Measurements from ENCODE around the gene GCG.

Gene GCG

DNA sequence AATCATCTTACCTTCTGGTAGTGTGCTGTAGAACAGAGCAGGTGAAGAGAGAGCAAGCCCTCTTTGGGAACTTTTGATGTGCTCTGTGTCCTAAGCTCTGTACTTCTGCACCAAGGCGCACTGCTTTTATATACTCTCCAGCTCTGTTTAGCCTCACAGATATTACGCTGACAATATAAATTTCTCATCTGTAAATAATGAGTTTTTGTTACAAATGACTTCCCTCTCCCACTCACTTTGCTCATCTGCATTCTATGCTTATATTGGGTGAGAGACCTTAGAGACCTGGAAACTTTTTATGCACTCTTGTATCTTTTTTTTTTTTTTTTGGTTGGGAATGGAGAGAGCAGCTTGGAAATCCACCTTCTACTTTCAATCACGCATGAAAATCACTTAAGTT lies at the start of gene GCG:
Gene GCG (minus strand): TSS at position 101 of the 400 bp plus-strand sequence. CDS start 3,069 bp downstream, outside the sequence.
- DNase-seq: no peak

- no peak for DNase-seq
These were observed 48.6 kb upstream of the GCG start for GRCh38 chr2:162200636-162201035.

DNA sequence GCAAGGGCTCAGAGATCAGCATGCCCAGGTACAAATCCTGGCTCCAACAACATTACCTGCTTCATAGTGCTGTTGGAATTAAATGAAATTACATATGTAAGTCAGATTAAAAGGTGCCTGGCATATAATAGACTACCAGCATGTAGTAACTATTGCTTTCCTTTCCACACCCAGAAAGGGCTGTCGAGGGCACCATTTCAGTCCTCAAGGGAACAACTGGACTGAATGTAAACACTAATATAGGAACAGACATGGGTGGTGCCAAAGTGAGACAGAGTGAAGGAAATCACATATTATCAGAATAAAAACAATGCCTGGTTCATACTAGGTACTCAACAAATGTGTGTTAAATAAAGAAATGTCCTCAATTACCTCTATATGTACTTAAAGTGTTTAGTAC lies 47.9 kb upstream of the GCG start:
- DNase-seq: no peak

DNA sequence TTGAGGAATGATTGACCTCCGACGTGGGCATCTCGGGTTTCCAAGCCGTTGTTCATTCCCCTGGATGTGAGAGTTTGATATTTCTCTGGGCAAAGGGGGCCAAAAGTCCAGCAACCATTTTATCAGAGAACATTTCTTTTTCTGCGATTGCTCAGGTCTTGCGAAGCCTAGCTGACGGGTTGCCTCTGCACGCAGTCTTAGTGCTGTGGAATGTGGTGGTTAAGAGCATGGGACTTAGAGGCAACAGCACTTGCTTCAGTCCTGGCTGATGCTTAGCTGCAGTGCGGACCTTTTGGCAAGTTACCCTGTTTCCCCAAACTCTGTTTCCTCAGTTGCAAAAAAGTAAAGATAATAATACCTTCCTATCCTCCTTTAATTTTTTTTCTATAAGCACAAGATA lies 46.2 kb upstream of the GCG start:
- DNase-seq: no peak

DNA sequence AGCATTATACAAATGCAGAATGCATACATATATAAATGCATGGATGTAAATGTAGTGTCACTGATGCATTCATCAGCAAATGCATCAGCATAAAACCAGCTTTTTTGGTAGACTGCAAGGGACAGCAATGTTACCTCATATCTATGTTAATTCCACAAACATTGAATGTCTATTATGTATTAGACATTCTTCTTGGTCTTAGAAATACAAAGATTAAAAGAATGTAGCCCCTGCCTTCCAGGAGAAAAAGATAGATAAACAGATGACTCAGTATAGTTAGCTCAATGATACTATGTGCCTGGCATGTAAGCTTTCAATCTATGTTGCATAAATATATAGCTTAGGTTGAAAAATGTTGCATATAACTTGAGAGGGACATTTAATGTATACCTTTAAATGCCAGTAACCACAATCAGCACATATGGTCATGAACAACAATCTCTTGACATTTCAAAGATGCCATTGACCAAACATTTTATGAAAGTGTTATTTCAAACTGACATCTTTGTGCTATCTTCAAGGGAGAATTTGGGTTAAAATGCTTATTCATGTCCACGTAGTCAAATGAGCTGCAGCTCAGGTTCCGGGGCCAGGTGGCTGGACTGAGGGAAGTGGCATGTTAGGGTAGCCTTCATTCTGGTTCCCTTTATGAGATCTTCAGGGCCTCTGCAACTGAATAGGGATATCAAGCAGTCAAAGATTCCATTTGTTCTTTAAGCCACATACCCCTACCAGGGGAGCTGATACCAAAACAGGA lies 45.2 kb upstream of the GCG start:
- DNase-seq: no peak

GRCh38 chr2:162196638-162197037 lies 44.6 kb upstream of the GCG start:
- DNase-seq: no peak

DNA sequence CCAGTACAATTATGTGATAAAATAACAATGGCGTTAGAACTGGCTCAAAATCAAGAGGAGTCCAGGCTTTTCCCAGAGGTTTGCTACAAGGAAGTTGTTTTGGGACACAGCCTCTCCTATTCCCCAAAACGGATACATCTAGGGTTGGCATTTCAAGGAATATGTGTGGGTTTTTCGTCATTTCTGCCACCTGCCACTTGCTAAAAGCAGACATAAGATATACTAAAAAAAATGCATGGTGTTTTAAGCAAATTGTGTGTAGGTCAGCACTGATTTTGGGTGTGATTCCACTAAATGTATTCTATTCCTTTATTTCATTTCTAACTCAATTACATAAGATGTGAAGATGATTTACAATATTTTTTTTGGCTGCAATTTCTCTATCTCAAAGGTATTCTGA lies 36.4 kb upstream of the GCG start:
- DNase-seq: no peak

DNA sequence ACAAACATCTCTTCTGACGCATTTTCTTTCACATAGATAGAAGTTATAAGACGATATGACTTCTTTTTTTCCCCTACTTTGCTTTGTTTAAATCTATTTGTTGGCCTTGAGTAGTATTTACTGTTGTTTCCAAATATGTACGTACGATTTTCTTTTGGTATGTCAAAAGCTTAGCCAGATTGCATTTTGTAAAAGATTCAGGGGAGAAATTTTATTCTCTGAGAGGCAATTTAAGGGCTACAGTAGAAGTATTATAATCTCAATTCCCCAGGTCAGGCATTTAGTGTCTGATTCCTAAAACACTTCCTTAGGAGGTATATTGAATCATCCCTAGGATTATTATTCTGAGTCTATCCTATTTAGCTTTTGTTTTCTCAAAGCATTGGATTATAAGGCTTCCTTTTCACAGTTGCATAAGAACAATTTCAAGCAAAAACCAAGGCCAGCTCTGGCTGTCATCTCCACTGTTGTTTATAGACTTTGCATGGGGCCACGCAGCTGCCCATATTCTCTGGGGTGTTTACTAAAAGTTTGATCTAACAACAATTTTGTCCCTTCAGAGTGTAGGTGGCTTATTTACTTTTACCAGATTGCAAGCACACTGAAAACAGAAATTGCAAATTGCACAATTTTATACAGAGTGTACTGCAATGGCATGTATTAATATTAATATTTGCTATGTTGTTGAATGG lies 33.6 kb upstream of the GCG start:
- DNase-seq: no peak

- no peak for DNase-seq
These were observed 32.9 kb upstream of the GCG start for GRCh38 chr2:162184821-162185450.

GRCh38 chr2:162184359-162184758 lies 32.3 kb upstream of the GCG start:
- no peak for DNase-seq

GRCh38 chr2:162182395-162182794 lies 30.3 kb upstream of the GCG start:
- DNase-seq: no peak

- DNase-seq: no peak
These were observed 25.3 kb upstream of the GCG start for GRCh38 chr2:162177301-162177700.

DNA sequence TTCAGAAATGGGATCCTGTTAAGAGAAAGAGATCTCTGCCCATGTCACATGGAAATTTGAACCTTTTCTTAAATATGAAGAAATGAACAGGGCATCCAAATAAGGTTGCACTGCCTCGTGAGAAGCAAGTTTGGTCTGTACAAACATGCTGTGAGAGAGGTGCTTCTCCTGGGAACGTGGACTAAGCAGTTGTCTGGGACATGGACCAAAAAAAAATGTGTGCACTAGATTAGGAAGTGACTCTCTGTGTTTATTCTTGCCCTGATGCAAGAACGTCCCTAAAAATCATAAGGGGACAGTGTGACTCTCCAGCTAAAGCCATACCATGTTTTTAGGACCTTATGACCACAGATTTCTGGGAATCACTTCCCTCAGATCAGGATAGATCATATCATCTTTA lies 23.7 kb upstream of the GCG start:
- DNase-seq: no peak

GRCh38 chr2:162174746-162175145 lies 22.7 kb upstream of the GCG start:
- no peak for DNase-seq

DNA sequence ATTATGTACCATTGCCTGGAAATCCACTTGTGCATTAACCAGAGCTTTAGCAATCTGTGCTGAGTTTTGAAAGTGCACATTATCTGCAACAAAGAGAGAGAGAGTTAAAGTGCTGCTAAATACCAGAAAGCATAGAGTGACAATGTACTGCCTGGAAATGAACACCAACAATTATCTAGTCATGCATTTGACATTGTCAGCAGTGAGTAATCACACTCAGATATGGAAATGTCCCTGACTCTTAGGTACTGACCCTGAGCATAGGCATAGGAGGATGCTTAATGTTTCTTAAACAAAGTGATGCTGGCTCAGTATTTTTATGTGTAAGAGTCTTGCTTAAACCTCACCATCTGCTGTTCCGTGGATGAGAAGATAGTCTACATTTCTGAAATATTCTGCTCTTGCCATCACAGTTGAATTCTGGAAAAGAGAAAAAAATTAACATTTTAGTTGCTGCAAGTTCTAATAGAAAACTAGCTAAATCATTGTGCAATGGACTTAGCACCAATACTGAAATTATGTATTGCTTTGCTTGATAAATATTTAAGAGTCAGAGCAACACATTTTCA lies 20.8 kb upstream of the GCG start:
- DNase-seq: no peak

DNA sequence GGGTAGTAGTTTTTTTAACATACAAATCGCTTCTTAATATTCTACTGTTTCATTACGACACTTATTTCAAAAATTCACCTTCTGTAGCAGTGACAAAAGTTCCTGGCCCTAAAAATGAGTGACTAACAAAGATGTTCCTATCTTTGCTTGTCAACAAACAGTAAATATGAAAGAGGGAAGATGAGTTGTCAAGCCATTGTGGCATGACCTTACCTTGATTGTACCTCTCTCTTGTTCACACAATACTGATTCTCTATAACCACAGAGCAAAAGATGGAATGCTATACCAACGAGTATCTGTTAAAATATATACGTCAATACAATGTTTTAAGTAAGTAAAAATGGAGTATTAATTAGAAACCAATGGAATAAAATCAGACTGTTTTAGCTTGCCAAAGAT lies 14.7 kb upstream of the GCG start:
- no peak for DNase-seq

DNA sequence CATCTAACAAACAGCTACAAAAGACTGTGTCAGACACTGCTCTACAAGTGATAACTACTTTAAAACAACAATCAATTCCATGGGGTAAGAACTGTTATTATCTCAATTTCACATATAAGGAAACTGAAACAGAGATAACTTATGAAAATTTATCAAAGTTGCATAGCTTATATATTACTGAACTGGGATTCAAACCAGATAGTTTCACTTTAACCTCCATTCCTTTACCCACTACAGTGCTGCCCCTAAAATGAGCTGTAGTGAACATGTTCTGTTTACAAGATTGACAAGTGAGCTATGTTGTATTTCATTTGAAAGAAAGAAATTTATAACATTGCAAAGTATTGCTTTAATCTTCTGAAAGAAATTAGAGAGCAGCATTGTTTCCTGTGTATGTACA lies 14.1 kb upstream of the GCG start:
- no peak for DNase-seq

GRCh38 chr2:162164802-162165201 lies 12.8 kb upstream of the GCG start:
- no peak for DNase-seq

DNA sequence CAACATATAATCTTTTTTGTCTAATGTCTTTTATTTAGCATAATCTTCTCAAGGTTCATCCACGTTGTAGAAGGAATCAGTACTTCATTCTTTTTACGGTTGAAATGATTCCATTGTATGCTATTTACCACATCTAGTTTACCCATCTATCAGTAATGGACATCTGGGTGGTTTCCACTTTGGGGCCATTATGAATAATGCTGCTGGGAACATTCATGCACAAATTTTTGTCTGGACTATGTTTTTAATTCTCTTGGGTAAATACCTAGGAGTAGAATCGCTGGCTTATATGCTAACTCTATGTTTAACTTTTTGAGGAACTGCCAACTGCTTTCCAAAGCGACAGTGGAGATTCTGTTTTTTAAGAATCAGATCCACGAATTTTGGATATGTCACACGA lies 7.4 kb upstream of the GCG start:
- no peak for DNase-seq

- DNase-seq: no peak
These were observed 4.1 kb upstream of the GCG start for GRCh38 chr2:162156149-162156548.

DNA sequence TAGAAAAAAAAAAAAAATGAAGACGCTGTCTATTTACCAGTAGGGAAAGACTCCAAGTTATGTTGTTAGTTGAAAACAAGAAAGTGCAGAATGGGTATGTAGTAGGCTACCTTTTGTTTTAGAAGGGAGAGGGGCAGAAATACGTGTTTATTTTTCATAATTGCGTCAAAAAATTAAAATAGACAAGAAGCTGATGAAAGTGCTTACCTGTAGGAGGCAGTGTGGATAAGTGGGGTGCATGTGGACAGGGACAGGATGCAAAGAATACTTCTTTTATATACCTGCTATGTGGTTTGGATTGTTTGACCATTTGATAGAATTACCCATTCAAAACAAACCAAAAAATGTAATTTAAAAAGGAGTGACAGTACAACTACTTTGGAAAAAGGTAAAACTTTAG lies 3.0 kb upstream of the GCG start:
- DNase-seq: peak in 1 of 2 experiments; percentile 14

- peak; percentile 88 for DNase-seq
These were observed 1.7 kb upstream of the GCG start for GRCh38 chr2:162153608-162154224.

DNA sequence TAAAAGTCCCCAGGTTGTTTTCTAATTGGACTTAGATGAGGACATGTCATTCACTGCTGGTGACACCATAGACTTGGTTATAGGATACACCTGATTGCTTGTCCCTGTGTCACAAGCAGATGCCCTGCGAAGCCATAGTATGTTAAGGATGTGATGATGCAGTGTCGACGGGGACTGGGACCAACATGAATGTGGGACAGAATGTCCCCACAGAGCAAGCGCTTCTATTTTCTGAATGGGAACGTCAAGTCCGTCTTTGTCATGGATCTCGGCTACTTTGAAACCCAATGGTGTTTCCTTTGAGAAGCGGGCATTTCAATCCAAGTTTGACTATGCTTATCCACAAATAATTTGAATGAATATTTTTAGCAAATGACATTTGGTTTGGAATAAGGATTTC lies 2.1 kb downstream of the GCG start:
- no peak for DNase-seq

All from Kasumi-1 (cell line).